ENCODE measurements around the gene EXPH5.
"Not testable (repeated sequence)": the region's sequence is repeated elsewhere in the genome, so short reads cannot be mapped to it uniquely, and the experiment has no call there.

Gene EXPH5

DNA sequence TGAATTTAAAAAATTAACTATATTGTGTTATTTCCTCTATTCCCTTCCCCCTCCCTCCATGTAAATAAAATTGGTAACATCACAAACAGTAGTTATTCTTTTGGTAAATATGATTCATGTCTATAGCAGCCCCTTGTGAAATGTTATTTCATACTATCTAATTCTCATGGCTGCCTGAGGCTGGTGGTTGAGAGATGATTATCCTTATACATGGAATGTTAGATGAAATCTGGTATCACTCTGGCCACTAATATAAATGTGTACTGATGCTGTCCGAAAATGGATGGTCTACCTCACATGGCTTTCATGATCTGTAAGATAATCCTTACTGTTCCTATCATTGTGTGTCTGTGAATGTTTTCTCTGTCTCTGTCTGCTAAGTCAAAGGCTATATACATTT is 25.0 kb upstream of the EXPH5 start:
- Mint-ChIP-seq H3K27me3 (peaks cover 3% of the 10 kb centered on the region), H3K36me3 (ENCODE audit: low read depth) (no peaks in the 10 kb centered on the region), H3K9me3 (no peaks in the 10 kb centered on the region), H3K27ac (no peak overlapping the region), H3K4me3 (no peak overlapping the region), H3K4me1 (ENCODE audit: low read depth) (peaks cover 10% of the 10 kb centered on the region)
- intact Hi-C loops (cut with micrococcal nuclease) = no loop called here

DNA sequence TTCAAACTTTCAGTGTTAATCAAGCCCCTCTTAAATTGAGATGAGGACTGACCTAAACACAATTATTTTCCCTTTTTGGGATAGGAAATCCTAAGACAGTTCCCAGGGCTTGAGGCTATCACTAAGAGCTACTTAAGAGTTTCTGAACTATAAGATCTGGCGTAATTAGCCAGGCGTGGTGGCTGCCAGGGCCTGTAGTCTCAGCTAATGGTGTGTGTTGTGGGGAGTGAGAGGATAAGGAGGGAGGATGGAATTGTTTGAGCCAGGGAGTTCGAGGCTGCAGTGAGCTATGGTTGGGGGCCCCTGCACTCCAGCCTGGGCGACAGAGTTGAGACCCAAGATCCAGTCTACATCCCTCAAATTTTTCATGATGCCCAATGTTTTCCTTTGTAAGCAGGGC is 23.5 kb upstream of the EXPH5 start:
- intact Hi-C loops (cut with micrococcal nuclease) = no loop called here
- Mint-ChIP-seq H3K9me3 (no peaks in the 10 kb centered on the region), H3K4me3 (no peak overlapping the region), H3K27ac (no peak overlapping the region), H3K27me3 (peaks cover 6% of the 10 kb centered on the region), H3K4me1 (ENCODE audit: low read depth) (peaks cover 10% of the 10 kb centered on the region), H3K36me3 (ENCODE audit: low read depth) (no peaks in the 10 kb centered on the region)

DNA sequence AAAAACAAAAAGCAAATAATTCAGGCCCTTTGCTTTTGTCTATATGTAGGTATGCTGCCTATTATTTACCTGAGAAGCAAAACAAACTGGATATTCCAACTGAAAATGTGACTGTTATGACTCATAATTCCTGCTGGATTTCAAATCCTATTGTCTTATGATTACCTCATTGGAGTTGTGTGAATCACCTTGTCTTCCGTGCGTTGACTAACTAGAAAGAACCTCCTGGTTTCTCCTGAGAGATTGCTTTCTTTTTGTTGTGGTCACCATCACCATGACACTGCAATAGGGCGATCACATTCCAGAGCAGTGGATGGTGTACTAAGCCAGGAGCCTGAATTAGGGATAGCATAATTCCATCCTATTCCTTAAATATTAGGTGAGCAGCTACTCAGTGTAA is 23.0 kb upstream of the EXPH5 start:
- H3K4me3 Mint-ChIP-seq = no peak overlapping the region
- peaks cover 8% of the 10 kb centered on the region for H3K4me1 Mint-ChIP-seq (ENCODE audit: low read depth)
- no peaks in the 10 kb centered on the region for H3K9me3 Mint-ChIP-seq
- intact Hi-C loops (cut with micrococcal nuclease) = no loop called here
- H3K27ac Mint-ChIP-seq = no peak overlapping the region
- no peaks in the 10 kb centered on the region for H3K36me3 Mint-ChIP-seq (ENCODE audit: low read depth)
- peaks cover 6% of the 10 kb centered on the region for H3K27me3 Mint-ChIP-seq

DNA sequence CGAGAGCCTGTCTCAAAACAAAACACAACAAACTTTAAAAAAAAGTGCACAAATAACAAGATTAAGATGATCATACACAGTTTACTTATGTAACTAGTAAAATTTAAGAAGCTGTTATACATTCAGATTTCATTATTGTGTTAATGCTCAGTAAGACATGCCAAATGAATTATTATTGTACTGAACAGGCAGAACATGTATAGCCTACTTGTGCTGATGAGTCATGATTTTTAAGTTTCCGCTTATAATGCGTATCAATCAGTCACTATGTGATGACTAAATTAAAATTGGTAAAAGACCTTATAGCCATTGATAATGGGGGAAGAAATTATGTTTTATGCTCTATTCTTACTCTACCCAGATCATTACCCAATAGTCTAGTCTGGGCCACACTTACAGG is 20.5 kb upstream of the EXPH5 start:
- Mint-ChIP-seq H3K4me3 (no peak overlapping the region), H3K4me1 (ENCODE audit: low read depth) (no peaks in the 10 kb centered on the region), H3K27me3 (peaks cover 4% of the 10 kb centered on the region)

DNA sequence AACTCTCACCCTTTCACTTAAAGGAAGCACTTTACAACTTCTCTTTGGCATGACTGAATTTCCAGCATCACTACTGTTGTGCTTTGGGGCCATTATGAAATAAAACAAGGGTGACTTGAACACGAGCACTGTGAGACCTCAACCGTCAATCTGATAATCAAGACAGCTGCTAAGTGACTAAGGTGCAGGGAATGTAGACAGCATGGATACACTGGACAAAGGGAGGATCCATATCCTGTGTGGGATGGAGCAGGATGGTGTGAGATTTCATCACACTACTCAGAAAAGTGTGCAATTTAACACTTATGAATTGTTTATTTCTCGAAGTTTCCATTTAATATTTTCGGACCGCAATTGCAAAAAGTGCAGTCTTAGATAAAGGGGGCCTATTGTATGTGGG is 16.1 kb upstream of the EXPH5 start:
- Mint-ChIP-seq H3K4me1 (ENCODE audit: low read depth) (no peaks in the 10 kb centered on the region), H3K4me3 (no peak overlapping the region), H3K27me3 (peaks cover 5% of the 10 kb centered on the region), H3K9me3 (no peaks in the 10 kb centered on the region), H3K27ac (no peak overlapping the region), H3K36me3 (ENCODE audit: low read depth) (no peaks in the 10 kb centered on the region)
- intact Hi-C loops (cut with micrococcal nuclease) = no loop called here

More for the DNA sequence above, 20.5 kb upstream of the EXPH5 start:
- intact Hi-C loops (cut with micrococcal nuclease) = no loop called here
- Mint-ChIP-seq H3K27ac (no peak overlapping the region), H3K9me3 (no peaks in the 10 kb centered on the region), H3K36me3 (ENCODE audit: low read depth) (no peaks in the 10 kb centered on the region)

DNA sequence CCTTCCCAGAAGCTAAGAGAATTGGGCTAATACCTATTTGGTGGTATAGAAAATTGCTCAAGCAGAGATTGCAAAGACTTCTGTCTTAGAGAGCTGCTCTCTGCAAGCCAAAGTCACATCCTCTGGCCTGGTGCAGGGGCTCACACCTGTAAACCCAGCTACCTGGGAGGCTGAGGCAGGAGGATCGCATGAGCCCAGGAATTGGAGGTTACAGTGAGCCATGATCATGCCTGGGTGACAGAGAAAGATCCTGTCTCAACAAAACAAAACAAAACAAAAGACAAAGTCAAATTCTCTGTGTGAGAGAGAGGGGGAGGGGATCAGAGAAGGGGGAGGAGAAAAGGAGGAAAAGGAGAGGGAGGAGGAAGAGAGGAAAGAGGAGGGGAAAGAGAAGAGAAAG is 15.0 kb upstream of the EXPH5 start:
- Mint-ChIP-seq H3K4me1 (ENCODE audit: low read depth) (no peaks in the 10 kb centered on the region), H3K4me3 (no peak overlapping the region), H3K9me3 (no peaks in the 10 kb centered on the region), H3K27me3 (peaks cover 5% of the 10 kb centered on the region), H3K27ac (no peak overlapping the region), H3K36me3 (ENCODE audit: low read depth) (no peaks in the 10 kb centered on the region)
- intact Hi-C loops (cut with micrococcal nuclease) = no loop called here

DNA sequence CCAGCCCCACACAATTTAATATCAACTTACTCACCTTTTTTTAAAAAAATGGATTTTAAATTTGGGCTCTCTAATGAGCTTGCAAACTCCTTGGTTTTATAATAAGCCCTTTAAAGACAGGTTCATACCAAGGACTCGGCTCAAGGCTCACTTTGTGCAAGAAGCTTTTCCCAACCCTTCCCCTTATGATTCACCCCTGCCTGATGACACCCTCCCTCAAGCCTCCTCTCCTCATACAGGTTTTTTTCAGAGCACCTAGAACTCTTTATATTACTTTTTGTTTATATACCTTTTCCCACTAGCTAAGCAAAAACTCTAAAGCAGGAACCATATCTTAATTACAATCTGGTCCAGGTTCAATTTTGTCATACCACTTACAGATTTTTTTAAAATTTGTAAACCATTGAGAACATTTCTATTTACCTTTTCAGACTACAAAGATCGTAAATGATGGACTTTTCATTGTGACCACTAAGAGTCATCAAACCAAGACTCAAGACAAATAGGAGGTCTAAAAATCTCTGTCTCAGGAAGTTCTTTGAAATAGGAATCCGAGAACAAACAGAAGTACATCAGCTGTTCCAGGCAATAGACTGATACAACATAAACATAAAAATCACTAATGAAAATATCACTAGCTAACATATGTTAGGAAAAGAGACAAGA is 13.1 kb upstream of the EXPH5 start:
- intact Hi-C loops (cut with micrococcal nuclease) = no loop called here
- Mint-ChIP-seq H3K27me3 (peaks cover 3% of the 10 kb centered on the region), H3K36me3 (ENCODE audit: low read depth) (no peaks in the 10 kb centered on the region), H3K27ac (no peak overlapping the region), H3K9me3 (no peaks in the 10 kb centered on the region), H3K4me1 (ENCODE audit: low read depth) (no peaks in the 10 kb centered on the region), H3K4me3 (no peak overlapping the region)

DNA sequence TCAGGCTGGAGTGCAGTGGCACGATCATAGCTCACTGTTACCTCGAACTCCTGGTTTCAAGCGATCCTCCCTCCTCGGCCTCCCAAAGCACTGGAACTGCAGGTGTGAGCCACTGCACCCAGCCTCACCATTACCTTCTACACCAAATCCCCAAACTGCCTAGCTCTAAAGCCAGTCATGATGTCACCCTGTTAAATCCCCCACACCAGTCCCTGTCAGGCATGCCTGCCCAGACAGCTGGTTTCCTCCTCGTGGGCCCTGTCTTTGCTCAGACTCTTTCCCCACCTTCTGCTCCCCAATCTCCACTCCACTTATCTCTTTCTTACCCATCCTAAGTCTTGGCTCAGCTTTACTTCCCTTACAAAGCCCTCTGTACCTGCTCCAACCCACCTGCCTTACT is 12.5 kb upstream of the EXPH5 start:
- no peaks in the 10 kb centered on the region for H3K4me1 Mint-ChIP-seq (ENCODE audit: low read depth)
- no peaks in the 10 kb centered on the region for H3K36me3 Mint-ChIP-seq (ENCODE audit: low read depth)
- H3K27ac Mint-ChIP-seq = no peak overlapping the region
- H3K9me3 Mint-ChIP-seq = no peaks in the 10 kb centered on the region
- intact Hi-C loops (cut with micrococcal nuclease) = no loop called here
- H3K27me3 Mint-ChIP-seq = peaks cover 3% of the 10 kb centered on the region
- H3K4me3 Mint-ChIP-seq = no peak overlapping the region

DNA sequence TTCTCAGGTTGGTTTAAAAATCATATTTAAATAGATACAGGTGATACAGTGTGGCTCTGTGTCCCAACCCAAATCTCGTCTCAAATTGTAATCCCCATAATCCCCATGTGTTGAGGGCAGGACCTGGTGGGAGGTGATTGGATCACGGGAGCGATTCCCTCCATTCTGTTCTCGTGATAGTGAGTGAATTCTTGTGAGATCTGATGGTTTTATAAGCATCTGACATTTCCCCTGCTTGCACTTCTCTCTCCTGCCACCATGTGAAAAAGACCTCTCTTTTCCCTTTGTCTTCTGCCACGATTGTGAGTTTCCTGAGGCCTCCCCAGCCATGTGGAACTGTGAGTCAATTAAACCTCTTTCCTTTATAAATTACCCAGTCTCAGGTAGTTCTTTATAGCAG is 9.2 kb upstream of the EXPH5 start:
- H3K36me3 Mint-ChIP-seq (ENCODE audit: low read depth); H3K4me1 Mint-ChIP-seq (ENCODE audit: low read depth); H3K9me3 Mint-ChIP-seq; H3K4me3 Mint-ChIP-seq; H3K27ac Mint-ChIP-seq; intact Hi-C loops (cut with micrococcal nuclease); H3K27me3 Mint-ChIP-seq: not testable (repeated sequence)

DNA sequence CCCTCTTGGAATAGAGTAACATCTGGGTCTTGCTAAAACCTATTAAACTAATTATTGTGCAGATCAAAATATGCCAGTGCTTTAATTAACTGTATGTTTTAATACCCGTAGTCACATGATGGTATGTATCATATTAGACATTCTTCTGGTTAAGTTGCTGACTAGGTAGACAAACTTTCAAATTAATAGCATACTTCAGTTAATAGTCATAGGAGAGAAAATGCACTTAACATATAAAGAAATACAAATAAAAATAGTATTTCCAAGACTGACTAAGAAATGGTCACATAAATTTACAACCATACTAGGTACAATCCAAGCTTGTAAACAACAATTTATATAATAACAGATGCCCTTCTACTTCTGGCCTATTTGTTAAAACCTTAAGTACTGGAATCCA is 7.6 kb upstream of the EXPH5 start:
- Mint-ChIP-seq H3K27ac (no peak overlapping the region), H3K4me3 (no peak overlapping the region), H3K9me3 (no peaks in the 10 kb centered on the region), H3K36me3 (ENCODE audit: low read depth) (no peaks in the 10 kb centered on the region), H3K27me3 (peaks cover 6% of the 10 kb centered on the region), H3K4me1 (ENCODE audit: low read depth) (no peaks in the 10 kb centered on the region)
- intact Hi-C loops (cut with micrococcal nuclease) = no loop called here

DNA sequence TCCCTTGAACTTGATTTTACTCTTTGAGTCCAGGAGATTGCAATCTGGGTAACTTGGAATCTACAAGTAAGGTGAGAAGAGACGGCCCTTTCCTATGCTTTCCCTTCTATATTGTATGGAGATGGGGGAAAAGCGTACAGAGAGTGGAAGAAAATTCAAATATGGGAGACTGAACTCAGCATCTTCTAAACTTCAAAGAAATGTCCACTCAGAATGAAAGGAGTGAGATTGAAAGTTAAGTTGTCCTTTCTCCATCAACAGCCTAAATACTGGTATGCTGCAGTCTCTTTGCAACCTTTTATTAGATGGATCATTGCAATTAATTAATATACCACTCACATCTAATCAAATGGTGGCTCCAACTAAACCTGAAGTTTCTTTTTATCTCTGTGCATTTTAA is 6.4 kb upstream of the EXPH5 start:
- no peak overlapping the region for H3K27ac Mint-ChIP-seq
- no peaks in the 10 kb centered on the region for H3K9me3 Mint-ChIP-seq
- H3K4me1 Mint-ChIP-seq (ENCODE audit: low read depth) = no peaks in the 10 kb centered on the region
- intact Hi-C loops (cut with micrococcal nuclease) = no loop called here
- H3K36me3 Mint-ChIP-seq (ENCODE audit: low read depth) = no peaks in the 10 kb centered on the region
- H3K4me3 Mint-ChIP-seq = no peak overlapping the region
- H3K27me3 Mint-ChIP-seq = peaks cover 17% of the 10 kb centered on the region

DNA sequence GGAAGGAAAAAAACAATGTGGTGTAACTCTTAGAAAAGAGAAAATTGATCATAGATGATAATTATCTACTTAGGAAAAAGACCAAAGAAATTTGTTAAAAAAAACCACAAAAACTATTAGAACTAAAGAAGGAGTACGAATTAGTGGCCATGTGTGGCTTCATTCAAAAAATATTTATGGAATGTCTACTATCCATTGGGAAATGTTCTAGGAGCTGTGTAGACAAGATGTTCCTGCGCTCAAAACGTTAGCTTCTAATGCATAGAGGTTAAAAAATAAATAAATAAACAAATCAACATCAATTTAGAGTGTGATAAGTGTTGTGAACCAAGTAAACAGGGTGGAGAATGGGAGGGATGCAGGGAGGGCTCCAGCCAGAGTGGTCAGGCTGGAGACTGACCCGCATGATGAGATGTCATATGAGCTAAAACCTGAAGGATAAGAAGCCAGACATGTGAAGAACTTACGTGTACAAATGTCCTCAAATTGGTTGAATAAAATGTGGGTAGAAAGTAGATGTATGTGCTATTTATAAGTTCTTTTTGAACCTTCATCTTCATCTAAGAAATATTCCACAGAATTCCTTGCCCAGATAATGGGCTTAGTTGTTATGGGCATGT is 4.3 kb upstream of the EXPH5 start:
- H3K36me3 Mint-ChIP-seq (ENCODE audit: low read depth) = peaks cover 7% of the 10 kb centered on the region
- H3K4me1 Mint-ChIP-seq (ENCODE audit: low read depth) = peaks cover 8% of the 10 kb centered on the region
- H3K27ac Mint-ChIP-seq = no peak overlapping the region
- H3K27me3 Mint-ChIP-seq = peaks cover 23% of the 10 kb centered on the region
- H3K9me3 Mint-ChIP-seq = no peaks in the 10 kb centered on the region
- no peak overlapping the region for H3K4me3 Mint-ChIP-seq
- intact Hi-C loops (cut with micrococcal nuclease) = no loop called here

DNA sequence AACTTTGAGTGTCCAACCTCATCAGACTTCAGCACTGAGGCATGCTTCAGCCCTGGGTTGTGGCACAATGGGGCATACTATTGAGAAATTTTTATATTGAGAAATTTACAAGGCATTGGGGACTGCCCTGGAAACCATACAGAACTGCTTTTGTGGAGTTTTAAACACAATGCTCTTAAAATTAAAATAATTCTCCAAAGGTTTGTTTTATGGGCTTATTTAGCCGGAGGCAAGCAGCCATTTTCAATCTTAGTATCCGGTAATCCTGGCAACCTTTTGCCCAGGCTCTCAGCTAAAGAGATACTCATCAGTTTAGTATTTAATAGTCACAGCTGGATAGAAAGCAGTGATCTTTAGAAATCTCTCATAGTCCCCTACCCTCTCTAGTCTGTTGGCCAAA is 3.1 kb upstream of the EXPH5 start:
- no peaks in the 10 kb centered on the region for H3K9me3 Mint-ChIP-seq
- H3K4me1 Mint-ChIP-seq (ENCODE audit: low read depth) = peaks cover 14% of the 10 kb centered on the region
- no peak overlapping the region for H3K4me3 Mint-ChIP-seq
- no peak overlapping the region for H3K27ac Mint-ChIP-seq
- H3K36me3 Mint-ChIP-seq (ENCODE audit: low read depth) = peaks cover 7% of the 10 kb centered on the region
- peaks cover 35% of the 10 kb centered on the region for H3K27me3 Mint-ChIP-seq
- intact Hi-C loops (cut with micrococcal nuclease) = no loop called here

DNA sequence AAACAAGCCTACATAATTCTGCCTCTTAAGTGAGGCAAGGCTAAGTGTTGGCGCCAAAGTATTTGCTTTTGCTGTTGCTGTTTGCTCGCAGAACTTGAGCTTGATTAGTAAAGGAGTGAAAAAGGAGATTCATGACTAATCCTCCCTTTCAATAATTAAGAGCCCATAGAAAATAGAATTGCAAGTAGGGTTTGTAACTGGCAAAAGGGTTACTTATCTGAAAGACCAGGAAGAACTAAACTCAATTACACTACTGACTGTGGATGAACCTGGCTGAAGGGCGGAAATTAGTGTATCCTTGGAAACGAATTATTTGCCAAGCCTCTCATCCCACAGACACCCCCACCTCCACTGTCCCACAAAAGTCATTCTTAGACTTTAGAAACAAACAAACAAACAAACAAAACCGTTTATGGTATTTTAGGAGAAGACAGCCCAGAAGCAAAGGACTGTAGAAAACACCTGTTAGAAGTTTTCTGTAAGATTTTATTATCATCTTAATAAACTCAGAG is 411 bp upstream of the EXPH5 start:
- Mint-ChIP-seq H3K27ac (no peak overlapping the region), H3K36me3 (ENCODE audit: low read depth) (peaks cover 7% of the 10 kb centered on the region), H3K4me1 (ENCODE audit: low read depth) (peaks cover 14% of the 10 kb centered on the region), H3K9me3 (no peaks in the 10 kb centered on the region), H3K4me3 (peak overlapping the region; percentile 89), H3K27me3 (peaks cover 37% of the 10 kb centered on the region)
- intact Hi-C loops (cut with micrococcal nuclease) = no loop called here
